Measurements from ENCODE around the gene TMEM95. TPM values are rescaled to one million over a fixed set of nuclear protein-coding genes. Genes with fewer than 3 reads are reported as not detected.
"Not testable (repeated sequence)": the region's sequence is repeated elsewhere in the genome, so short reads cannot be mapped to it uniquely, and the experiment has no call there.

Gene TMEM95
- total RNA-seq, 1 experiment from 2014 or later: not detected

DNA sequence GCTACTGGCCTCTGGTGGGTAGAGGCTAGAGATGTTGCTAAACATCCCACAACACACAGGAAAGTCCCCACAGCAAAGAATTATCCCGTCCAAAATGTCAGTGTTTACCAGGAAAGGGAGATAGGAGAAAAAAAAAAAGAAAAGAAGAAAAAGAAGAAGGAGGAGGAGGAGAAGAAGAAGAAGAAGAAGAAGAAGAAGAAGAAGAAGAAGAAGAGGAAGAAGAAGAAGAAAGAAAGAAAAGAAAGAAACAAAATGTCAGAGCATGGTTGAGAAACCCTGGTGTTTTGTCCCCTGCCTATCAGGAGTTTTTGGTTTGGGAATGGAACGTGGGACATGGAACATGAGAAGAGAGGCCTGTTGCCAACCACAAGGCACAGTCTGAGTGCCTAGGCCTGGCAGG is 2.4 kb downstream of the TMEM95 start:
- H3K27me3 Mint-ChIP-seq (ENCODE audit: unreplicated experiment): no peaks in the 10 kb centered on the region
- no peak for DNase-seq
- peaks cover 9% of the 10 kb centered on the region for H3K36me3 Mint-ChIP-seq (ENCODE audit: insufficient read depth, unreplicated experiment)
- no peak overlapping the region for H3K27ac Mint-ChIP-seq (ENCODE audit: unreplicated experiment)
- H3K4me3 Mint-ChIP-seq (ENCODE audit: low read depth, unreplicated experiment): no peak overlapping the region
- TF ChIP-seq CTCF (IDR thresholded peaks at IDR 0.05; ENCODE audit: unreplicated experiment): no peak
- CTCF ChIA-PET: no interaction called here
- intact Hi-C loops (cut with micrococcal nuclease; ENCODE audit: unreplicated experiment): loop anchor here (5.0 to 10.0 kb wide), 2 partner anchors 205 to 327 kb away; partner anchors contain the start of genes SENP3, TP53 and WRAP53
- H3K9me3 Mint-ChIP-seq (ENCODE audit: low read depth, unreplicated experiment): no peaks in the 10 kb centered on the region
- BruUV-seq (replicated peaks): no TSS peak
- H3K4me1 Mint-ChIP-seq (ENCODE audit: low read depth, unreplicated experiment): peaks cover 18% of the 10 kb centered on the region

DNA sequence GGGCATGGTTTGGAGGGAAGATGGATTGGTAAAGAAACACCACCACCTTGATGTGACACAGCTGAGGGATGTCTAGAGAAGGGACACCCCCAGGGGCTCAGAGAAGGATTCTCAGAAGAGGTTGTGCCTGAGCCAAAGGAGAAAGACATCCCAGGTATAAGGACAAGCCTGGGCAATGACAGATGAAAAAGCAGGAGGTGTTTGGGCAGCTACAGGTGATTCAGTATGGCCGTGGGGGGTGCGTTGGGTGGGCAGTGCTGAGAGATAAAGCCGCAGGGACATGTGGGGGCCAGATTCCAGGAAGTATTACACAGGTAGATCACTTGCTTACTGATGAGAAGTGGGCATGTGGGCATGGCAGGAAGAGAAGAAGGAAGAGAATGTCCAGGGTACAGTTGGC is 7.0 kb downstream of the TMEM95 start:
- Mint-ChIP-seq H3K27me3 (ENCODE audit: unreplicated experiment) (no peaks in the 10 kb centered on the region), H3K4me3 (ENCODE audit: low read depth, unreplicated experiment) (no peak overlapping the region), H3K4me1 (ENCODE audit: low read depth, unreplicated experiment) (no peaks in the 10 kb centered on the region), H3K9me3 (ENCODE audit: low read depth, unreplicated experiment) (no peaks in the 10 kb centered on the region), H3K36me3 (ENCODE audit: insufficient read depth, unreplicated experiment) (no peaks in the 10 kb centered on the region), H3K27ac (ENCODE audit: unreplicated experiment) (no peak overlapping the region)
- no peak for TF ChIP-seq CTCF (IDR thresholded peaks at IDR 0.05; ENCODE audit: unreplicated experiment)
- intact Hi-C loops (cut with micrococcal nuclease; ENCODE audit: unreplicated experiment): no loop called here
- CTCF ChIA-PET: no interaction called here
- no TSS peak for BruUV-seq (replicated peaks)
- no peak for DNase-seq

- intact Hi-C loops (cut with micrococcal nuclease; ENCODE audit: unreplicated experiment): no loop called here
- no peak for TF ChIP-seq CTCF (IDR thresholded peaks at IDR 0.05; ENCODE audit: unreplicated experiment)
- Mint-ChIP-seq H3K27me3 (ENCODE audit: unreplicated experiment) (no peaks in the 10 kb centered on the region), H3K9me3 (ENCODE audit: low read depth, unreplicated experiment) (no peaks in the 10 kb centered on the region), H3K4me3 (ENCODE audit: low read depth, unreplicated experiment) (no peak overlapping the region), H3K36me3 (ENCODE audit: insufficient read depth, unreplicated experiment) (no peaks in the 10 kb centered on the region), H3K4me1 (ENCODE audit: low read depth, unreplicated experiment) (no peaks in the 10 kb centered on the region), H3K27ac (ENCODE audit: unreplicated experiment) (no peak overlapping the region)
- CTCF ChIA-PET: interaction anchor here (0.7 kb wide), 1 partner anchor 93 kb away, joined by 6 read pairs; no protein-coding TSS in a partner anchor
- no TSS peak for BruUV-seq (replicated peaks)
- DNase-seq: no peak
These were observed 8.4 kb downstream of the TMEM95 start for GRCh38 chr17:7363311-7363710.

- CTCF ChIA-PET: interaction anchor here (0.6 kb wide), 1 partner anchor 69 kb away, joined by 3 read pairs; no protein-coding TSS in a partner anchor
- intact Hi-C loops (cut with micrococcal nuclease; ENCODE audit: unreplicated experiment); H3K4me1 Mint-ChIP-seq (ENCODE audit: low read depth, unreplicated experiment); H3K4me3 Mint-ChIP-seq (ENCODE audit: low read depth, unreplicated experiment); H3K27ac Mint-ChIP-seq (ENCODE audit: unreplicated experiment); H3K36me3 Mint-ChIP-seq (ENCODE audit: insufficient read depth, unreplicated experiment); H3K9me3 Mint-ChIP-seq (ENCODE audit: low read depth, unreplicated experiment); DNase-seq; BruUV-seq (replicated peaks): not testable (repeated sequence)
- peaks cover 13% of the 10 kb centered on the region for H3K27me3 Mint-ChIP-seq (ENCODE audit: unreplicated experiment)
These were observed 11.0 kb downstream of the TMEM95 start for GRCh38 chr17:7365963-7366362.

DNA sequence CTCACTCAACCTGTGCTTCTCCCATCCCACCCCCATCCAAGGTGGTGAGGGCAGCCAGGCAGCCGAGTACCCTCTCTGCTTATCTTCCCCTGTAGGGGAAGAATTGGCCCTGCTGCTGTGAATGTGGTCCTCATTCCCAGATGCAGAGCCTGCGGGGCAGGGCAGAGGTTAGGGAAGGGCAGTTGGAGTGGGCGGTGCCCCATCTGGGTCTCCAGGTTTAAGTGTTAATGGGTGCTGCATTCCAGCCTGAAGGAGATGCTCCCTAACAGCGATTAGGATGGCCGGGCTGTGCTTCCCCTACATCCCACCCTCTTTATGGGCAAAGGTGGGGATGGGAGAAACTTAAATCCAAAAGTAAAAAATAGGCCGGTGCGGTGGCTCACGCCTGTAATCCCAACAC is 12.1 kb downstream of the TMEM95 start:
- H3K27me3 Mint-ChIP-seq (ENCODE audit: unreplicated experiment): peaks cover 13% of the 10 kb centered on the region
- no peak overlapping the region for H3K4me3 Mint-ChIP-seq (ENCODE audit: low read depth, unreplicated experiment)
- CTCF ChIA-PET: no interaction called here
- H3K36me3 Mint-ChIP-seq (ENCODE audit: insufficient read depth, unreplicated experiment): no peaks in the 10 kb centered on the region
- BruUV-seq (replicated peaks): no TSS peak
- DNase-seq: no peak
- intact Hi-C loops (cut with micrococcal nuclease; ENCODE audit: unreplicated experiment): no loop called here
- TF ChIP-seq CTCF (IDR thresholded peaks at IDR 0.05; ENCODE audit: unreplicated experiment): no peak
- H3K9me3 Mint-ChIP-seq (ENCODE audit: low read depth, unreplicated experiment): no peaks in the 10 kb centered on the region
- no peaks in the 10 kb centered on the region for H3K4me1 Mint-ChIP-seq (ENCODE audit: low read depth, unreplicated experiment)
- no peak overlapping the region for H3K27ac Mint-ChIP-seq (ENCODE audit: unreplicated experiment)
